HepG2 (cell line): ENCODE measurements around the gene SPAG6. TPM values are rescaled to one million over a fixed set of nuclear protein-coding genes. Genes with fewer than 3 reads are reported as not detected.

Experiments
- CEBPG ChIP-seq: IDR thresholded peaks from 2 replicates; pipeline ENCODE4 v1.6.1; 2016
- KDM2A ChIP-seq: sonication (generic); formaldehyde crosslinking; IDR thresholded peaks from 2 replicates; pipeline ENCODE4 v1.4.0; 2020; ENCODE audit warnings: low read depth, missing genetic modification reagents, borderline replicate concordance
- TSC22D2 ChIP-seq: sonication (generic); formaldehyde crosslinking; IDR thresholded peaks from 2 replicates; pipeline ENCODE4 v1.5.1; 2020; ENCODE audit warnings: missing genetic modification reagents, mild to moderate bottlenecking, borderline replicate concordance
- ZNF180 ChIP-seq: sonication (generic); formaldehyde crosslinking; IDR thresholded peaks from 2 replicates; pipeline ENCODE4 v1.4.0; 2020; ENCODE audit warnings: low read depth, missing genetic modification reagents, borderline replicate concordance
- polyA plus RNA-seq, 8 experiments: library from polyadenylated mRNA; depleted of rRNA in 3 of 8; stranded (reverse) in 7 of 8; unstranded in 1 of 8; fragments of >200 nt; fragmentation: Illumina TruSeq in 4 of 8; extraction: Trizol in 4 of 8; gene quantifications; 2 replicates each; pipeline versions ENCODE4 v1.2.1 to v1.2.3, GENCODE V29; 2011 to 2016; ENCODE audit warnings: low read depth in 4 of 8, missing spikeins in 1 of 8, mixed read lengths in 1 of 8; ENCODE audit not compliant: insufficient read depth in 1 of 8
- total RNA-seq, 5 experiments: library from RNA; depleted of rRNA; stranded (reverse); fragments of >200 nt; fragmentation: Illumina TruSeq; extraction: Trizol; gene quantifications; 2 replicates each; pipeline ENCODE4 v1.2.3, GENCODE V29; 2016; ENCODE audit warnings: low read depth in 1 of 5
- TF ChIP-seq, protein P1 (sequence below): sonication (generic); formaldehyde crosslinking; IDR thresholded peaks from 2 replicates; pipeline ENCODE4 v1.5.1; 2020; ENCODE audit warnings: mild to moderate bottlenecking, missing genetic modification reagents, borderline replicate concordance
- TF ChIP-seq, protein P2 (sequence below): sonication (generic); formaldehyde crosslinking; IDR thresholded peaks from 2 replicates; pipeline ENCODE4 v1.5.0; 2020; ENCODE audit warnings: mild to moderate bottlenecking, missing genetic modification reagents, borderline replicate concordance
- TF ChIP-seq, protein P3 (sequence below): sonication (generic); formaldehyde crosslinking; IDR thresholded peaks from 2 replicates; pipeline ENCODE4; 2020; ENCODE audit warnings: missing genetic modification reagents, mild to moderate bottlenecking, borderline replicate concordance
- TF ChIP-seq, protein P4 (sequence below): sonication (generic); formaldehyde crosslinking; IDR thresholded peaks from 2 replicates; pipeline ENCODE4 v1.4.0; 2020; ENCODE audit warnings: mild to moderate bottlenecking, missing genetic modification reagents

SPAG6 gene
- total and polyA plus RNA-seq, 2 of the 13 experiments (the other 11 are each of a cell fraction or from before 2014, with no cell fraction given), result not detected

DNA sequence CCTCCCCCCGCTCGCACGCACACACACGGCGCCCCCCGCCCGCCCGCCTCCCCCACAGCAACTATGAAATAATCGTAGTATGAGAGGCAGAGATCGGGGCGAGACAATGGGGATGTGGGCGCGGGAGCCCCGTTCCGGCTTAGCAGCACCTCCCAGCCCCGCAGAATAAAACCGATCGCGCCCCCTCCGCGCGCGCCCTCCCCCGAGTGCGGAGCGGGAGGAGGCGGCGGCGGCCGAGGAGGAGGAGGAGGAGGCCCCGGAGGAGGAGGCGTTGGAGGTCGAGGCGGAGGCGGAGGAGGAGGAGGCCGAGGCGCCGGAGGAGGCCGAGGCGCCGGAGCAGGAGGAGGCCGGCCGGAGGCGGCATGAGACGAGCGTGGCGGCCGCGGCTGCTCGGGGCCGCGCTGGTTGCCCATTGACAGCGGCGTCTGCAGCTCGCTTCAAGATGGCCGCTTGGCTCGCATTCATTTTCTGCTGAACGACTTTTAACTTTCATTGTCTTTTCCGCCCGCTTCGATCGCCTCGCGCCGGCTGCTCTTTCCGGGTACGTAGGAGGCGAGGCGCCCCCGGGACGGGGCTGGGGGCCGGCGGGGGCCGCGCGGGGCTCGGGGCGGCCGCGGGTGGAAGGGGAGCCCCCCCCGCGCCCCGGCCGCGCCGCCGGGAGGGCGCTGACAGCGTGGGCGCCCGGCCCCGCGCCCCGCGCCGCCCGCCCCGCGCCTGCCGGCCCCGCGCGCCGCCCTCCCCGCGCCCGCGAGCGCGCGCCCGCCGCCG lies 24.0 kb upstream of the SPAG6 start (continued):
- TF ChIP-seq, protein P1, sequence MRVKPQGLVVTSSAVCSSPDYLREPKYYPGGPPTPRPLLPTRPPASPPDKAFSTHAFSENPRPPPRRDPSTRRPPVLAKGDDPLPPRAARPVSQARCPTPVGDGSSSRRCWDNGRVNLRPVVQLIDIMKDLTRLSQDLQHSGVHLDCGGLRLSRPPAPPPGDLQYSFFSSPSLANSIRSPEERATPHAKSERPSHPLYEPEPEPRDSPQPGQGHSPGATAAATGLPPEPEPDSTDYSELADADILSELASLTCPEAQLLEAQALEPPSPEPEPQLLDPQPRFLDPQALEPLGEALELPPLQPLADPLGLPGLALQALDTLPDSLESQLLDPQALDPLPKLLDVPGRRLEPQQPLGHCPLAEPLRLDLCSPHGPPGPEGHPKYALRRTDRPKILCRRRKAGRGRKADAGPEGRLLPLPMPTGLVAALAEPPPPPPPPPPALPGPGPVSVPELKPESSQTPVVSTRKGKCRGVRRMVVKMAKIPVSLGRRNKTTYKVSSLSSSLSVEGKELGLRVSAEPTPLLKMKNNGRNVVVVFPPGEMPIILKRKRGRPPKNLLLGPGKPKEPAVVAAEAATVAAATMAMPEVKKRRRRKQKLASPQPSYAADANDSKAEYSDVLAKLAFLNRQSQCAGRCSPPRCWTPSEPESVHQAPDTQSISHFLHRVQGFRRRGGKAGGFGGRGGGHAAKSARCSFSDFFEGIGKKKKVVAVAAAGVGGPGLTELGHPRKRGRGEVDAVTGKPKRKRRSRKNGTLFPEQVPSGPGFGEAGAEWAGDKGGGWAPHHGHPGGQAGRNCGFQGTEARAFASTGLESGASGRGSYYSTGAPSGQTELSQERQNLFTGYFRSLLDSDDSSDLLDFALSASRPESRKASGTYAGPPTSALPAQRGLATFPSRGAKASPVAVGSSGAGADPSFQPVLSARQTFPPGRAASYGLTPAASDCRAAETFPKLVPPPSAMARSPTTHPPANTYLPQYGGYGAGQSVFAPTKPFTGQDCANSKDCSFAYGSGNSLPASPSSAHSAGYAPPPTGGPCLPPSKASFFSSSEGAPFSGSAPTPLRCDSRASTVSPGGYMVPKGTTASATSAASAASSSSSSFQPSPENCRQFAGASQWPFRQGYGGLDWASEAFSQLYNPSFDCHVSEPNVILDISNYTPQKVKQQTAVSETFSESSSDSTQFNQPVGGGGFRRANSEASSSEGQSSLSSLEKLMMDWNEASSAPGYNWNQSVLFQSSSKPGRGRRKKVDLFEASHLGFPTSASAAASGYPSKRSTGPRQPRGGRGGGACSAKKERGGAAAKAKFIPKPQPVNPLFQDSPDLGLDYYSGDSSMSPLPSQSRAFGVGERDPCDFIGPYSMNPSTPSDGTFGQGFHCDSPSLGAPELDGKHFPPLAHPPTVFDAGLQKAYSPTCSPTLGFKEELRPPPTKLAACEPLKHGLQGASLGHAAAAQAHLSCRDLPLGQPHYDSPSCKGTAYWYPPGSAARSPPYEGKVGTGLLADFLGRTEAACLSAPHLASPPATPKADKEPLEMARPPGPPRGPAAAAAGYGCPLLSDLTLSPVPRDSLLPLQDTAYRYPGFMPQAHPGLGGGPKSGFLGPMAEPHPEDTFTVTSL (CRISPR knock-in tag), result no peak
- TF ChIP-seq ZNF180 (CRISPR knock-in tag), result no peak
- TF ChIP-seq, protein P2, sequence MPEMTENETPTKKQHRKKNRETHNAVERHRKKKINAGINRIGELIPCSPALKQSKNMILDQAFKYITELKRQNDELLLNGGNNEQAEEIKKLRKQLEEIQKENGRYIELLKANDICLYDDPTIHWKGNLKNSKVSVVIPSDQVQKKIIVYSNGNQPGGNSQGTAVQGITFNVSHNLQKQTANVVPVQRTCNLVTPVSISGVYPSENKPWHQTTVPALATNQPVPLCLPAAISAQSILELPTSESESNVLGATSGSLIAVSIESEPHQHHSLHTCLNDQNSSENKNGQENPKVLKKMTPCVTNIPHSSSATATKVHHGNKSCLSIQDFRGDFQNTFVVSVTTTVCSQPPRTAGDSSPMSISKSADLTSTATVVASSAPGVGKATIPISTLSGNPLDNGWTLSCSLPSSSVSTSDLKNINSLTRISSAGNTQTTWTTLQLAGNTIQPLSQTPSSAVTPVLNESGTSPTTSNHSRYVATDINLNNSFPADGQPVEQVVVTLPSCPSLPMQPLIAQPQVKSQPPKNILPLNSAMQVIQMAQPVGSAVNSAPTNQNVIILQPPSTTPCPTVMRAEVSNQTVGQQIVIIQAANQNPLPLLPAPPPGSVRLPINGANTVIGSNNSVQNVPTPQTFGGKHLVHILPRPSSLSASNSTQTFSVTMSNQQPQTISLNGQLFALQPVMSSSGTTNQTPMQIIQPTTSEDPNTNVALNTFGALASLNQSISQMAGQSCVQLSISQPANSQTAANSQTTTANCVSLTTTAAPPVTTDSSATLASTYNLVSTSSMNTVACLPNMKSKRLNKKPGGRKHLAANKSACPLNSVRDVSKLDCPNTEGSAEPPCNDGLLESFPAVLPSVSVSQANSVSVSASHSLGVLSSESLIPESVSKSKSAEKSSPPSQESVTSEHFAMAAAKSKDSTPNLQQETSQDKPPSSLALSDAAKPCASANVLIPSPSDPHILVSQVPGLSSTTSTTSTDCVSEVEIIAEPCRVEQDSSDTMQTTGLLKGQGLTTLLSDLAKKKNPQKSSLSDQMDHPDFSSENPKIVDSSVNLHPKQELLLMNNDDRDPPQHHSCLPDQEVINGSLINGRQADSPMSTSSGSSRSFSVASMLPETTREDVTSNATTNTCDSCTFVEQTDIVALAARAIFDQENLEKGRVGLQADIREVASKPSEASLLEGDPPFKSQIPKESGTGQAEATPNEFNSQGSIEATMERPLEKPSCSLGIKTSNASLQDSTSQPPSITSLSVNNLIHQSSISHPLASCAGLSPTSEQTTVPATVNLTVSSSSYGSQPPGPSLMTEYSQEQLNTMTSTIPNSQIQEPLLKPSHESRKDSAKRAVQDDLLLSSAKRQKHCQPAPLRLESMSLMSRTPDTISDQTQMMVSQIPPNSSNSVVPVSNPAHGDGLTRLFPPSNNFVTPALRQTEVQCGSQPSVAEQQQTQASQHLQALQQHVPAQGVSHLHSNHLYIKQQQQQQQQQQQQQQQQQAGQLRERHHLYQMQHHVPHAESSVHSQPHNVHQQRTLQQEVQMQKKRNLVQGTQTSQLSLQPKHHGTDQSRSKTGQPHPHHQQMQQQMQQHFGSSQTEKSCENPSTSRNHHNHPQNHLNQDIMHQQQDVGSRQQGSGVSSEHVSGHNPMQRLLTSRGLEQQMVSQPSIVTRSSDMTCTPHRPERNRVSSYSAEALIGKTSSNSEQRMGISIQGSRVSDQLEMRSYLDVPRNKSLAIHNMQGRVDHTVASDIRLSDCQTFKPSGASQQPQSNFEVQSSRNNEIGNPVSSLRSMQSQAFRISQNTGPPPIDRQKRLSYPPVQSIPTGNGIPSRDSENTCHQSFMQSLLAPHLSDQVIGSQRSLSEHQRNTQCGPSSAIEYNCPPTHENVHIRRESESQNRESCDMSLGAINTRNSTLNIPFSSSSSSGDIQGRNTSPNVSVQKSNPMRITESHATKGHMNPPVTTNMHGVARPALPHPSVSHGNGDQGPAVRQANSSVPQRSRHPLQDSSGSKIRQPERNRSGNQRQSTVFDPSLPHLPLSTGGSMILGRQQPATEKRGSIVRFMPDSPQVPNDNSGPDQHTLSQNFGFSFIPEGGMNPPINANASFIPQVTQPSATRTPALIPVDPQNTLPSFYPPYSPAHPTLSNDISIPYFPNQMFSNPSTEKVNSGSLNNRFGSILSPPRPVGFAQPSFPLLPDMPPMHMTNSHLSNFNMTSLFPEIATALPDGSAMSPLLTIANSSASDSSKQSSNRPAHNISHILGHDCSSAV, result no peak
- no peak for TF ChIP-seq TSC22D2 (CRISPR knock-in tag)
- peak; percentile 88 for TF ChIP-seq KDM2A
- TF ChIP-seq CEBPG, result no peak
- TF ChIP-seq, protein P3, sequence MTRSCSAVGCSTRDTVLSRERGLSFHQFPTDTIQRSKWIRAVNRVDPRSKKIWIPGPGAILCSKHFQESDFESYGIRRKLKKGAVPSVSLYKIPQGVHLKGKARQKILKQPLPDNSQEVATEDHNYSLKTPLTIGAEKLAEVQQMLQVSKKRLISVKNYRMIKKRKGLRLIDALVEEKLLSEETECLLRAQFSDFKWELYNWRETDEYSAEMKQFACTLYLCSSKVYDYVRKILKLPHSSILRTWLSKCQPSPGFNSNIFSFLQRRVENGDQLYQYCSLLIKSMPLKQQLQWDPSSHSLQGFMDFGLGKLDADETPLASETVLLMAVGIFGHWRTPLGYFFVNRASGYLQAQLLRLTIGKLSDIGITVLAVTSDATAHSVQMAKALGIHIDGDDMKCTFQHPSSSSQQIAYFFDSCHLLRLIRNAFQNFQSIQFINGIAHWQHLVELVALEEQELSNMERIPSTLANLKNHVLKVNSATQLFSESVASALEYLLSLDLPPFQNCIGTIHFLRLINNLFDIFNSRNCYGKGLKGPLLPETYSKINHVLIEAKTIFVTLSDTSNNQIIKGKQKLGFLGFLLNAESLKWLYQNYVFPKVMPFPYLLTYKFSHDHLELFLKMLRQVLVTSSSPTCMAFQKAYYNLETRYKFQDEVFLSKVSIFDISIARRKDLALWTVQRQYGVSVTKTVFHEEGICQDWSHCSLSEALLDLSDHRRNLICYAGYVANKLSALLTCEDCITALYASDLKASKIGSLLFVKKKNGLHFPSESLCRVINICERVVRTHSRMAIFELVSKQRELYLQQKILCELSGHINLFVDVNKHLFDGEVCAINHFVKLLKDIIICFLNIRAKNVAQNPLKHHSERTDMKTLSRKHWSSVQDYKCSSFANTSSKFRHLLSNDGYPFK (CRISPR knock-in tag), result no peak
- TF ChIP-seq, protein P4, sequence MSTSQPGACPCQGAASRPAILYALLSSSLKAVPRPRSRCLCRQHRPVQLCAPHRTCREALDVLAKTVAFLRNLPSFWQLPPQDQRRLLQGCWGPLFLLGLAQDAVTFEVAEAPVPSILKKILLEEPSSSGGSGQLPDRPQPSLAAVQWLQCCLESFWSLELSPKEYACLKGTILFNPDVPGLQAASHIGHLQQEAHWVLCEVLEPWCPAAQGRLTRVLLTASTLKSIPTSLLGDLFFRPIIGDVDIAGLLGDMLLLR (CRISPR knock-in tag), result no peak
